NCI-H748 treated with DMSO at 0.1 percent for 48 hours (cell line): ENCODE data around the gene ZFYVE16.
"Not testable (repeated sequence)": the region's sequence is repeated elsewhere in the genome, so short reads cannot be mapped to it uniquely, and the experiment has no call there.

Experiments
- DNase-seq: peaks from one replicate; lab custom pipeline; 2025; lab: John Stamatoyannopoulos, UW

ZFYVE16 gene

GRCh38 chr5:80409367-80409966 is 1.6 kb downstream of the ZFYVE16 start:
- no peak for DNase-seq

DNA sequence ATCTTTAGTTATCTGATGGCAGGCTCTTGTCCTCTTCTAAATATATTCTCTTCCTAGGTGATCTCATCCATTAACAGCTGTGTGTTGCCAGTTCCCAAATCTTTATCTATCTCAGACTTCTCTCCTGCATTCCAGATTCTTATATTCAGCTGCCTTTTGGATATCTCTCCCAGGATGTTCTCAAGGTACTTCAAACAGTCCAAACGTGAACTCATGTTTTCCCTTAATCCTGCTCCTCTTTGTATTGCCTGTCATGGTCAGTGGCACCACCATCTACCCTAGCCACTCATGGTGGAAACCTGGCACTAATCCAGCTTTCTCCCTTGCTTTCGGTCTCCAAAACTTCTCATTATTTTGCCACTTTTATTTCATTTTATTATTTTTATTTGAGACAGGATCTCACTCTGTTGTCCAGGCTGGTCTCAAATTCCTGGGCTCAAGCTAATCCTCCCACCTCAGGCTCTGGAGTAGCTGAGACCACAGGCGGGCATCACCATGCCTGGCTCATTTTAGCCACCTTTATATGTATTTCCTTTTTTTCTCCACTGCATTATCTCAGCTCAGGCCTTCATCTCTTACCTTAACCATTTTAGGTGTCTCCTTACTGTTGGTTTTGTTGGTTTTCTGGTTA is 3.8 kb downstream of the ZFYVE16 start:
- DNase-seq = no peak

DNA sequence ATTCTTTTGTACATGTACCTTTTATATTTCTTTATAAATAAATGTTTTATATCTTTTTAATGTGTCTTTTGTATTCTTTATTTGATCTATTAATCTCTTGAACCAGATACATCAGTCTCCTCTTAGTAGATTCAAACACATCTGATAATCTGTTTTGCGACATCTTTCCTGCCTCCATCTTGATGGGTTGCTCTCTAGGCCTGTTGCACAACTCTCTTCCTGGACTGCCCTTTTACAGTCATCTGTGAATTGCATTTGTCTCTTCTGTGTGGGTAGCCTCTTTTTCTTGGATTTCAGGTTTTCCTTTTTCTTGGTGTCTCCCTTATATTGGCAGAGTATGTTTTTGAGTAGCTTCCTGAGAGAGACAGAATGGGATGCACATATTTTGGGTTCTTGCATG is 6.2 kb downstream of the ZFYVE16 start:
- DNase-seq = no peak

DNA sequence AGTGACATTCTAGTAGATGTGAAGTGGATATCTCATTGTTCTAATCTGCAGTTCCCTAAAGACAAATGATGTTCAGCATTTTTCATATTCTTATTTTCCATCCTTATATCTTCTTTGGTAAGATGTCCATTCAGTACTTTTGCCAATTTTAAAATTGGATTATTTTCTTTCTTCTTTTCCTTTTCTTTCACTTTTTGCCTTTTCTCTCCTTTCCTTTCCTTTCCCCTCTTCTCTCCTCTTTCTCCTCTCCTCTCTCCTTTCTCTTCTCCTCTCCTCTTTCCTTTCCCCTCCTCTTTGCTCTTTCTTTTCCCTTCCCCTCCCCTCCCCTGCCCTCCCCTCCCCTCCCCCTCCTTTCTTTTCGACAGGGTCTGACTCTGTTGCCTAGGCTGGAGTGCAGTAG is 10.1 kb downstream of the ZFYVE16 start:
- no peak for DNase-seq

DNA sequence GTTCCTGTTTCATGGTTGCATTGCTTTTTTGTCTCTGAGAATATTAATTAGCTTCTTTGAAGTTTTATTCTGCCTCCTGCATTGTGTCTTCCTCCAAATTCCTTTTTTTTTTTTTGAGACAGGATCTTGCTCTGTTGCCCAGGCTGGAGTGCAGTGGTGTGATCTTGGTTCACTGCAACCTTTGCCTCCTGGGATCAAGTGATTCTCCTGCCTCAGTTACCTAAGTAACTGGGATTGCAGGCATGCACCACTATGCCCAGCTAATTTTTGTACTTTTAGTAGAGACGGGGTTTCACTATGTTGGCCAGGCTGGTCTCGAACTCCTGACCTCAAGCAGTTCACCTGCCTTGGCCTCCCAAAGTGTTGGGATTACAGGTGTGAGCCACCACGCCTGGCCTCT is 16.5 kb downstream of the ZFYVE16 start:
- not testable (repeated sequence) for DNase-seq

- no peak for DNase-seq
Observed at GRCh38 chr5:80435476-80435875, 27.6 kb downstream of the ZFYVE16 start.

- no peak for DNase-seq
Observed at GRCh38 chr5:80437326-80437725, 29.5 kb downstream of the ZFYVE16 start.

- DNase-seq = no peak
Observed at GRCh38 chr5:80438739-80439138, 30.9 kb downstream of the ZFYVE16 start.

GRCh38 chr5:80439213-80439612 is 31.3 kb downstream of the ZFYVE16 start:
- DNase-seq = no peak

DNA sequence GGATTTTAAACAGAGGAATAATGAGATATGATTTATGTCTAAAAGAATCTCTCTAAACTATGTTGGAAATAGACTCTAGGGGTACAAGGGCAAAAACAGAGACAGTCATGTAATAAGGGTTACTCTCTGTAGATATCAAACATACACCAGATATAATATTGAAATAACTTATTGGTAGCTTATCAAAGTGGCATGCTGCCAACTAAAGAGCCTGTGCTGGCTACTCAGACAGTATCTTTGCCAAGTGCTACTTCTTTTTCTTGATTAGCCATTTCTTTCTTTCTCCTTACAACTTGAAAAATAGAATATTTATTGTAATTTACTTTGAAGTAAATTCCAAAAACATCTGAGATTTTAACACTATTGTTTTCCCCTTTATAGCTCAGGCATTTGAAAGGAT is 34.9 kb downstream of the ZFYVE16 start:
- DNase-seq = no peak

GRCh38 chr5:80453366-80453765 is 45.5 kb downstream of the ZFYVE16 start:
- DNase-seq = no peak

GRCh38 chr5:80463269-80463668 is 55.4 kb downstream of the ZFYVE16 start:
- no peak for DNase-seq

- no peak for DNase-seq
Observed at GRCh38 chr5:80466669-80467485, 59.0 kb downstream of the ZFYVE16 start.

- DNase-seq = no peak
Observed at GRCh38 chr5:80468131-80468530, 60.3 kb downstream of the ZFYVE16 start.

DNA sequence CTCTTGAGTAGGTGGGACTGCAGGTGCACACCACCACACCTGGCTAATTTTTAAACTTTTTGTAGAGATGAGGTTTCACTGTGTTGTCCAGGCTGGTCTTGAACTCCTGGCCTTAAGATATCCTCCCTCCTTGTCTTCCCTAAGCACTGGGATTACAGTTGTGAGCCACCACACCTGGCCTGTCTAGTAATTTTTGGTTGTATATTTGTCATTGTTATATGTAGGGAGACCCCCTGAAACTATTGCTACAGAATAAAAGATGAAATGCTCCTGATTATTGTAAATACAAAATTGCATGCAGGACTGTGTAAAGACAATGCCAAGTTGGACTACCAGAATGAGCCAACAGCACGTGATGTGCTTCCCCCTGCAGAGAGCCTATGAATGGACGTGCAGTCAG is 62.8 kb downstream of the ZFYVE16 start:
- DNase-seq = not testable (repeated sequence)

DNA sequence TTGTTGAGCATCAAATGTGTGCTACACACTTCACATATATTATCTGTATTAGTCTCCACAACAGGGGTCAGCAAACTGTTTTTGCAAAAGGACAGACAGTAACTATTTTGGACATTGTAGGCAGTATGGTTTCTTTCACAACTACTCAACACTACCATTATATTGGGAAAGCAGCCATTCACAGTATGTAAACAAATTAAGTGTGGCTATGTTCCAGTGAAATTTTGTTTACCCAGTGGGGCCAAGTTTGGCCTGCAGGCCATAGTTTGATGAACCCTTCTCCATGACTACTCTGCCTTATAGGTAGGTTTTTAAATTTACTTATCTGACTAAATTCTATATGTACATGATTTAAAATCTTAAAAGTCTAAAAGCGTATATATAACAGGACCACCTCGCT is 67.1 kb downstream of the ZFYVE16 start:
- no peak for DNase-seq

DNA sequence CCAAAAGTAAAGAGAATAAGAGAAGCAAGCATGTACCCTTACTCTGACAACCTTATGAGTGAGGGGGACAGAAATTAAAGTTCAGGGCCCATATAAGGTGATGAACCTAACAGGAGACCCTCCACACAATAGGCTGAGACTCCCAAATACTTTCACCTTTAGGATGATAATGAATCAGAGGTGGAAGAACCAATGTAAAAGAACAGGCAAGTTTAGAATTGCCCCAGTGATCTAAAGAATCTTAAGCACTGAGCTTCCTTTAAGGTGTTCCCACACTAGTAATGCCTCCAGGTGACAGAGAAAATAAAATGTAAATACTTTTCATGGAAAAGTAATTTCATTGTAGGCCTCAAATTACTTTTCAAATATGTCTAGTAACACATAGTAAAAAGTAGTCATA is 71.8 kb downstream of the ZFYVE16 start:
- no peak for DNase-seq

- no peak for DNase-seq
Observed at GRCh38 chr5:80480354-80480753, 72.5 kb downstream of the ZFYVE16 start.

DNA sequence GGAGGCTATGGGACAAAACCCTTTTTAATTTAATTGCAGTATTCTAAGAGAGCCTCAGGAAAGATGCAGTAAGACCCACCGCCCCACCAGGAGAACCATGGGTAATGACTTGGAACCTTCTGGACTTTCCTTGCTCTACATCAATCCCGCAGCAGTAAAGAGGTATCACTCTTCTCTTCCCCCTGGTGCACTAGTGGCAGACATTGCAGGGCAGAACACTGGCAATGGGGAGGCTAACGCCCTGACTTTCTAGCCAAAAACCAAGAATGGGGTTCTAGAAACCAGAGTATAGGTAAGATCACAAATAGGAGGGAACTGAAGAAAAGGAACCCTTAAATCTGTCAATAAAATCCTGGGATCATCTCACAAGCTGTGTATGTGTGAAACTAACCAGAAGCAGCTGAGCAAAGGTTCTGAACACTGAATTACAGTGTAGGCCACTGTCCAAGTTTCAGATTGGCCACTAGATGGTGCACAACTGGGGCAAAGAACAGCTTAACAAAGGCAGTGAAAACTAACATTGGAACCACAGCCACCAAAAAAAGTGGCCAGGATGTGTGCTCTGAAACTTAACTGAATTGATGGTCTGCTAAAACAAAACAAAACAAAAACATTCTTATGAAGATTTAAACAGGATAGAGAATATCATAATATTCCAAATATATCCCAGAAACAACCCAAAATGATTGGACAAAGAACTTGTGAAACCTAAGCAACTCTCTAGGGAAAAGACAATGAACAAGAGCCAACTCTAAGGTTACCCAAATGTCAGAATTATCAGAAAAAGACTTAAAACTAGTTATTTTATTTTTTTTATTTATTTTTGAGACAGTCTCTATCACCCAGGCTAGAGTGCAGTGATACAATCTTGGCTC is 73.4 kb downstream of the ZFYVE16 start:
- peak; percentile 47 for DNase-seq

DNA sequence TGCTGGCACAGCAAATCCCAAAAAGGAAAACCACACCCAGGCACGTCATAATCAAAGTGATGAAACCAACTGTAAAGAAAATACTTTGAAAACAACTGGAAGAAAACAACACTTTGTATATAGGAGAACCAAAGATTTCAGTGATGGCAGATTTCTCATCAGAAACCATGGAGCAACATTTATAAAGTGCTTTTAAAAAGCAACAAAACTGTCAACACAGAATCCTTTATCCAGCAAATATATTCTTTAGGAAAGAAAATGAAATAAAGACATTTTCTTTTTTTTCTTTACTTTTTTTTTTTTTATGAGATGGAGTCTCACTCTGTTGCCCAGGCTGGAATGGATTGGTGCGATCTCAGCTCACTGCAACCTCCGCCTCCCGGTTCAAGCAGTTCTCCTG is 74.7 kb downstream of the ZFYVE16 start:
- no peak for DNase-seq

- no peak for DNase-seq
Observed at GRCh38 chr5:80483636-80484232, 75.9 kb downstream of the ZFYVE16 start.

GRCh38 chr5:80487444-80487828 is 79.6 kb downstream of the ZFYVE16 start:
- no peak for DNase-seq
